ENCODE measurements around the gene ATG14. TPM values are rescaled to one million over a fixed set of nuclear protein-coding genes. Genes with fewer than 3 reads are reported as not detected.
"Not testable (repeated sequence)": the region's sequence is repeated elsewhere in the genome, so short reads cannot be mapped to it uniquely, and the experiment has no call there.

The ATG14 gene
- total RNA-seq, 4 donors from 2014 or later: 6.1 to 26.5 (median 13.0) TPM

DNA sequence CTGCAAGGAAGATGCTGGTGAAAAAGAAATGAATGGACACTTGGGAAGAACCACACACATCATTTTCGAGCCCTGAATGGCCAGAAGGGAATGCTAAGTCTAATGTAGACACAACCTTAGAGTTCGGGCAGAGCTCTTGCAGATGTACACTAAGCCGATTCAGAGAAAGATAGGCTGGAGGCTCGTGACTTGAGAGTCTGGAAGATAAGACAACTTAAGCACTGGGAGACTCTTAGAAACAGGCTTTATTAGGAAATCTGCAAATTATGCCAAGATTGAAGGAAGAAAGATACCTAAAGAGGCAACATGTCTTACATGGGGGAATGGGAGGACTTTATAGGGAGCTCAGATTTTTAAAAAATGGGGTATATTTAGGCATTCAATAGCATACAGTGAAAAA is 15.3 kb upstream of the ATG14 start:
- Histone ChIP-seq H3K4me3 (no peak overlapping the region), H3K36me3 (no peaks in the 10 kb centered on the region), H3K27me3 (no peaks in the 10 kb centered on the region), H3K4me1 (no peaks in the 10 kb centered on the region), H3K27ac (peak overlapping the region in 1 of 2 donors; percentile 18), H3K9me3 (no peaks in the 10 kb centered on the region)
- DNase-seq: no peak
- intact Hi-C loops (cut with DNase I; ENCODE audit: low total_unique reads): no loop called here
- TF ChIP-seq CTCF (IDR thresholded peaks at IDR 0.05) (no peak), POLR2A (IDR thresholded peaks at IDR 0.05) (no peak)

- Histone ChIP-seq H3K9me3 (no peaks in the 10 kb centered on the region), H3K4me1 (no peaks in the 10 kb centered on the region), H3K27ac (no peak overlapping the region), H3K4me3 (no peak overlapping the region), H3K27me3 (no peaks in the 10 kb centered on the region), H3K36me3 (no peaks in the 10 kb centered on the region)
- no peak for DNase-seq
- TF ChIP-seq POLR2A (IDR thresholded peaks at IDR 0.05) (no peak), CTCF (IDR thresholded peaks at IDR 0.05) (no peak)
- intact Hi-C loops (cut with DNase I; ENCODE audit: low total_unique reads): no loop called here
Observed at GRCh38 chr14:55425091-55425490, 13.5 kb upstream of the ATG14 start.

- no peak overlapping the region for H3K4me3 ChIP-seq
- no peaks in the 10 kb centered on the region for H3K27me3 ChIP-seq
- no peaks in the 10 kb centered on the region for H3K36me3 ChIP-seq
- no peak overlapping the region for H3K27ac ChIP-seq
- DNase-seq: no peak
- intact Hi-C loops (cut with DNase I; ENCODE audit: low total_unique reads): no loop called here
- H3K4me1 ChIP-seq: no peaks in the 10 kb centered on the region
- TF ChIP-seq CTCF (IDR thresholded peaks at IDR 0.05): no peak
- TF ChIP-seq POLR2A (IDR thresholded peaks at IDR 0.05): no peak
- H3K9me3 ChIP-seq: no peaks in the 10 kb centered on the region
Observed at GRCh38 chr14:55423969-55424368, 12.3 kb upstream of the ATG14 start.

- H3K36me3 ChIP-seq; H3K9me3 ChIP-seq; H3K27ac ChIP-seq; DNase-seq; intact Hi-C loops (cut with DNase I; ENCODE audit: low total_unique reads); H3K4me1 ChIP-seq; H3K27me3 ChIP-seq; H3K4me3 ChIP-seq: not testable (repeated sequence)
Observed at GRCh38 chr14:55422338-55422737, 10.7 kb upstream of the ATG14 start.

- Histone ChIP-seq H3K4me1 (no peaks in the 10 kb centered on the region), H3K36me3 (no peaks in the 10 kb centered on the region), H3K9me3 (no peaks in the 10 kb centered on the region), H3K4me3 (no peak overlapping the region), H3K27me3 (no peaks in the 10 kb centered on the region), H3K27ac (no peak overlapping the region)
- TF ChIP-seq CTCF (IDR thresholded peaks at IDR 0.05) (no peak), POLR2A (IDR thresholded peaks at IDR 0.05) (no peak)
- DNase-seq: no peak
- intact Hi-C loops (cut with DNase I; ENCODE audit: low total_unique reads): no loop called here
Observed at GRCh38 chr14:55419663-55420062, 8.0 kb upstream of the ATG14 start.

- no peak for DNase-seq
- Histone ChIP-seq H3K36me3 (no peaks in the 10 kb centered on the region), H3K27ac (no peak overlapping the region), H3K4me3 (no peak overlapping the region), H3K9me3 (no peaks in the 10 kb centered on the region), H3K4me1 (no peaks in the 10 kb centered on the region), H3K27me3 (no peaks in the 10 kb centered on the region)
- TF ChIP-seq POLR2A (IDR thresholded peaks at IDR 0.05): no peak
- no peak for TF ChIP-seq CTCF (IDR thresholded peaks at IDR 0.05)
- intact Hi-C loops (cut with DNase I; ENCODE audit: low total_unique reads): no loop called here
Observed at GRCh38 chr14:55418411-55418810, 6.8 kb upstream of the ATG14 start.

Measured in uterus (tissue), 4 donors.